NCI-H446 treated with DMSO at 0.1 percent for 48 hours (cell line): ENCODE data around the gene HELB.

Experiments
- DNase-seq: peaks from one replicate; lab custom pipeline; 2025; lab: John Stamatoyannopoulos, UW

The HELB gene

DNA sequence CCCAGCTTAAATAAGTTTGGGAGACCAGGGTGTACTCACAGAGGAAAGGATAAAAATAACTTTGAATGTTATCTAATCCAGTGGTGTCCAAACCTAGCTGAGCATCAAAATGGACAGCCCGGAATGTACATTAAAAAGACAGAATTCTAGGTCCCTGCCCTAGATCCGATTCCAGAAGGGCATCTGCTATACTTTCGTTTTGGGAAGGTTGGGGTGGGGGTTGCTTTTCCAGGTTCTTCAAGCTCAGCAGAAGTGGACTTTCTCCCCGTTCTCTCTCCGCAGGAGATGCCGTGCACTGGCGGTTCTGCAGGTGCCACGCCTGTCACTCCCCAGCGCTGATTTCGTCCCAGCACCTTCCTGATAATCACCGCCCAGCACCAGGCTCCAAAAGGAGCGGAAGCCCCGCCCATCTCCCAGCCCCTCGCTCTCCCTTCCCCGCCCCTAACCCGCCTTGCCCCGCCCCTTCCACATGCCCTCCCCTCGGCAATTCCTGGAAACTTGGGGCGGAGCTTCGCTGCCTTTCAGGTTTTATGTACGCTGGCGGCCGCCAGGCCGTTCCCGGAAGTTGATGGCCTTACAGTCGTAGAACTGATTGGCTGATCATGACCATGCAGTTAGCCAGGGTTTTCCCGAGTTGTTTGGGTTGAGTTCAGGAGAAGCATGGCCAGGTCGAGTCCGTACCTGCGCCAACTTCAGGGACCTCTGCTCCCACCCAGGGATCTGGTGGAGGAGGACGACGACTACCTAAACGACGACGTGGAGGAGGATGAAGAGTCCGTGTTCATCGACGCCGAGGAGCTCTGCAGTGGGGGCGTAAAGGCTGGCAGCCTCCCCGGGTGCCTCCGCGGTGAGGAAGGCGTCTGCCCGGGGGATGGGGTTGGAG lies at the start of gene HELB:
HELB (plus strand) TSS at position 550 of the 883 bp plus-strand sequence; CDS start at position 661, 111 bp downstream.
- DNase-seq: peak; percentile 91

DNA sequence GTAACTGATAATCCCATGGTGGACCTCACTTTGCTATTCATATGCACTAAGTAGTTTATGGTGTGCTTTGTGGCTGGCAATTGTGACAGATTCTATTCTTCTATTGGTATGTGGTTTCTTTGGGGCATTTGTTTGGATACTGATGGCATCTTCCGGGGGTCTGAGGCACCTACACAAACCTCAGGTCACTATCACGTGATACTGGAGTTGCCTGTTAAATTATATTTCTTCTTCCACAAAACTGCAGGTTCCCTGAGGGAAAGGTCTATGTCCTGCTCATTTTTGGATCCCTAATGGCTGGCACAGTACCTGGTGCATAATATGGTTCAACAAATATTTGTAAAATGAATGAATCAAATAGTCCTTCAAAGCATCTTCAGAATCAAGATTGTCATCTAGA lies 49.5 kb upstream of the HELB start:
- DNase-seq: no peak

DNA sequence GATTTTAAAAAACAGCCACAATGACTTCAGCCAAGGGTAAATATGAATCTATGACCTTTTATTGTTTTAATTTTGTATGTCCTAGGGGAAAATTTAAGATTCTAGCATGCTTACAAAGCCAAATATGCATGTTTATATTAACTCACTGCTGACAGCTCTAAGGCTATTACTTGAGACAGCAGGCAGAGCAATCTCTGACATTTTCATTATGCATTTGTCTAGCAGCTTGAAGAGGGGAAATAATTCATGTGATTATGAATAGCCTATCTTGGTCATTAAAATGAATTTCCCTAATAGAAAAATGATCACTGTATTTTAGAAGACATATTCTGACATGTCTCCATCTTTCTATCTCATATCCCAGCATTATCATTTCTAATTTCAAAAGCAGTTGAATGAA lies 46.6 kb upstream of the HELB start:
- DNase-seq: no peak

DNA sequence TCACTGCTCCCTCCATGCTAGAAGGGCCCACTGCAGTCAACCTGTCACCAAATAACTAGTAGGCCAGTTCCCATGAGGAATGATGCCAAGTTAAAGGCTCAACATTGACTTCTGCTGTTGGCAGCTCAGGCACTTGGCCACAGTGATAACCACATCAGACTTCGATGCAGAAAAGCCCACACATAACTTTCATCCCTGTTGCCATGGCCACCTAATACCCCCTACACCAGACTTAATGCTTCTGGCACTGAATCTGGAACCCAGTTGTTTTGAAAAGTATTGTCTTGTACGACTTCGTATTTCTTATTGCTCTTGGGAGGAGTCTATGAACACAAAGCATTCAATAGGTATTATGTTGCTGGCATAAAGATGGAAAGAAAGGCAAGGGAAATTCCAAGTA lies 44.3 kb upstream of the HELB start:
- DNase-seq: no peak

DNA sequence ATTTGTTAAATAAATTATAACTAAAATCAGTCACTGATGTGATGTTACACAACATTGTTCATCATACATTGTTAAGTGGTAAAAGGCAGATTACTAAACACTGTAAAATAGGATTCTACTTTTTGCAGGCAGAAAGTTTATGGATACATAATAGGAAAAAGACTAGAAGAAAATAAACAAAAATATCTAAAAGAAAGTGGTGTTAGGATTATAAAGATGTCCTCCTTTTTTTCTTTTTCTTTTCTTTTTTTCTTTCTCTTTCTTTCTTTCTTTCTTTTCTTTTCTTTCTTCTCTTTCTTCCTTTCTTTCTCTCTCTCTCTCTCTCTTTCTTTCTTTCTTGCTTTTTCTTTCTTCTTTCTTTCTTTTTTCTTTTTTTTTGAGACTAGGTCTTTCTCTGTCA lies 39.6 kb upstream of the HELB start:
- DNase-seq: no peak

DNA sequence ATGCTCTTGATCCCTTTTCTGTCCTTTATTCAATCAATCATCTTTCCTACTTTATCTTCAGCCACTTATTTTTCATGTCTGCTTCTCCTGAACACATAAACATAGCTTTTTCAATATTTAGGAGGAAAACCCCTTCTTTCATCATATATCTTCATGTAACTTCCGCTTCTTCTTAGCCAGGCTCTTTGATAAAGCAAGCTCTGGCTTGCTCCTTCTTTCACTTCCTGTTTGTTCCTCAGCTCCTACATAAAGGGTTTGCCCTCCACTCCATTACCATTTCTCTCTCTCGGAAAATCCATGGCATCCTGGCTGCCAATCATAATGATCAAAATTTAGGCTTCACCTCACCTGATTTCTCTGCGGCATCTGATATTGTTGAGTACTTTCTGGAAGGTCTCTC lies 33.7 kb upstream of the HELB start:
- DNase-seq: no peak

DNA sequence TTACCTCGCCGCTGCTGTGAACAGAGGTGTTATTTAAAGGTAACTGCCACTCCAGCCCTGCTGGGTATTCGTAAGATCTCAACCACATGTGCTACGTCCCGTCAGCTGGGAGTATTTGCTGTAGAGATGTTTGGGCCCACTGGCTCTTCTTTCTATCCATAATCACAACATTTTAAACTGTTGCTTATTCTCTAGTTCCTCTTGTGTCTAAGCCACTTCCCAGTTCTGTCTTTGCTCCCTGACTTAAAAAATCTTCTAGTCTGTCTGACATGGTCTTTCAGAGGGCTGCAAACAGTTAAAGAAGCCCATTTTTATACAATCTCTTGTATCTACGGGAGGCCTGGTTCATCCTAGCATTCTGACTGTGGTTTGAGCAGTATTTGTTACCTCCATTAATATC lies 33.2 kb upstream of the HELB start:
- no peak for DNase-seq

DNA sequence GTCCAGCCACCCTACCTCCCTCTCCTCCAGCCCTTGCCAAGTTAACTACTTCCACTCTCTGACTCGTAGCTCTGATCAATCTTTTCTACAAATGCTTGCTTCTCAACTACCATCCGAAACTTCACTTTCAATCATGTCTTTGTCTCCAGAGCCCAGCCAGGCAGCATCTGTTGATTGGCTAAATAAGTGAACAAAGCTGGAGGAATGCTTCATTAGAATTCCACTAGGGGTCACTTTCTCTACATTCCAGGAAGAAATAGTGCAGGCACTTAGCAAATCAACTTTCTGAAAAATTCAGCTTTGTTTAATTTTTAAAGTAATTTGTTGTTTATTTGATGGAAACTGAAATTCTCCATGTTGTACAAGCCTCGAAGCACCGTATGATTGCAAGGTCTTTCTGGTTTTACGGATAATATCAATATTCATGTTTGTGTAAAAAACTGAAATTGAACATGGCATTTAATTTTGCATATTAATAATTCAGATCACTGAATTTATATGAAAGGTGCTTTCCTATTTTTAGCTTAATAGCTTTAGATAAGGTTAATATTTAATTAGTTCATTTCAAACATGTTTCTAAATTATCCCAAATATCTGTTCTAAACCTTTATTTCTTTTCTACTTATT lies 32.4 kb upstream of the HELB start:
- peak; percentile 33 for DNase-seq

DNA sequence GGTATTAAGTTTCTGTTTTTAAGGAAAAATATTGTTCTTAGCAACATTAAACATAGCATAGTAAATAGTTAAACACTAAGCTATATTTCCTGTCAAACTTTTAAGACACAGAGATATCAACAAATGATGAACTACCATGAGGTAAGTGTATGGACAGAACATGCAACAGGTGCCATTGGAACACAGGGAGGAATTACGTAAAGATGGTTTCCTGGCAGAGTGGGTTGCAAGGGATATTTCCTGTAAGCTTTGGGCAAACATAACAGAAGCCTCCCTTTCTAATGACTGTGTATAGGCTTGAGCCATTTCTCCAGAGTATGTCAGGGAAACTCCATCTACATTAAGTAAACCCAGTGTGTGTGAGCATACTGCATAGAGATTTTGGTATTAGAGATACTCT lies 31.7 kb upstream of the HELB start:
- DNase-seq: no peak

DNA sequence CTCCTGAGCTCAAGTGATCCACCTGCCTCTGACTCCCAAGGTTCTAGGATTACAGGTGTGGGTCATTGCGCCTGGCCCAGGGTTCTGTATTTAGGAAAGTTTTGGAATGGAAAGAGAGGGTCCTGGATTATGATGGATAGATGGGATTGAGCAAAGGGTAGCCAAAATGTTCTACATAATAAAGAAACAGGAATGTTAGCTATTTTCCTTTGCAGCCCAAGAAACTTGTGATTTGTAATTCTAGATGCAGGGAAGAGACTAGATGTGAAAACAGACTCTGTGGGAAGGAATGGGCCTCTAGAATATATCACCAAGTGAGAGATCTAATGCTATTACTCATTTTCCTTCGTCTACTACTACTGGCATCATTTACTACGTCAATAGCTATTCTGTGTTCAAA lies 29.6 kb upstream of the HELB start:
- DNase-seq: no peak

DNA sequence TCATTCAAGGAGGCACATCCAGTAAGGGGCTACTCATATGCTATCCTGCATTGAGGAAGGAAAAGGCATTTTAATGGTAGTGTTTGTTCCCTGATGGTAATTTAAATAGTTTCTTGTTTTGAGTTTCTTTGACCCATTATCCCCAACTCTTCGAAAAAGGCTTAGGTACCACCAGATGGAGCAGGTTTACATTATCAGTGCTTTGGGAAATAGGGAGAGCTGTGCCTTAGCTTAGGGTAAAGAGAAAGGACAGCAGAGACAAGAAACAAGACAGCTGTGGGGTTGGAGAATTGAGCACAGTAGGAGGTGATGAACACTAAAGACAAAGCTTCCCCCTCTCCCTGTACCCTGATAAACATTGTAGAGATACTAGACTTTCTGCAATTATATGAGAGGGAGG lies 29.1 kb upstream of the HELB start:
- DNase-seq: no peak

DNA sequence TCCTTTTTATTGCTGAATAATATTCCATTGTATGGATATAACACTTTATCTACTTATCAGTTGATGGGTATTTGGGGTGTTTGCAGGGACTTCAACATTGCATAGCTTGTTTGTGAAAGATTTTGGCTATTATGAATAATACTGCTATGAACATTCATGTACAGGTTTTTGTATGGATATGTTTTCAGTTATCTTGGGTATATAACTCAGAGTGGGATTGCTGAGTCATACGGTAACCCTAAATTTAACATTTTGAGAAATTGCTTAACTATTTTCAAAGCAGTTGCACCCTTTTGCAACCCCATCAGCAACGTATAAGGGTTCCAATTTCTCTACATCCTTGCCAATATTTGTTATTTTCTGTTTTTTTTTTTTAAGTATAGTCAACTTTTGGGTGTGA lies 27.3 kb upstream of the HELB start:
- no peak for DNase-seq

DNA sequence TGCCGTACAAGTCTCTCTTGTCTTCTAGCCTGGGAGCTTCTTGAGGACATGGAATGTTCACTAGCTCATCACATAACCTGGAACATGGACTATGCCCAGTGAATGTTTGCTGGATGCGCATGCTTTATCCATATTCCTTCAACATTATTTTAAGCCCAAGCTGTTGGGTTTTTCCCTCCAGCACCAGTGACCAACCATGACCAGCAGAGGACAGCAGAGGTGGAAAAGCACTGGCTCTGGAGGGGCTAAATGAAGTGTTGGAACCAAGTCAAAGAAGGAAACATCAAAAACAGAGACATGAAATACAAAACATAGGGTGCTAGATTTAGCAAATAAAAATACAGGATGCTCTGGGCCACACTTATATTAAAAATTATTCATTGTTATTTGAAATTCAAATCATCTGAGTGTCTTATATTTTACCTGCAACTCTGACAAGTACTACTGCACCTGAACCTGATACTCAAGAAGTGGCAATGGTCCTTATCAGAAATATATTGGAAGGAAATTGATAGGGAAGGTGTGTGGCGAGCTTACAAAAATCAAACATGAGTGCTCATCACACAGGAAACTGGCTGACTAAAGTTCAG lies 23.1 kb upstream of the HELB start:
- DNase-seq: peak; percentile 1

DNA sequence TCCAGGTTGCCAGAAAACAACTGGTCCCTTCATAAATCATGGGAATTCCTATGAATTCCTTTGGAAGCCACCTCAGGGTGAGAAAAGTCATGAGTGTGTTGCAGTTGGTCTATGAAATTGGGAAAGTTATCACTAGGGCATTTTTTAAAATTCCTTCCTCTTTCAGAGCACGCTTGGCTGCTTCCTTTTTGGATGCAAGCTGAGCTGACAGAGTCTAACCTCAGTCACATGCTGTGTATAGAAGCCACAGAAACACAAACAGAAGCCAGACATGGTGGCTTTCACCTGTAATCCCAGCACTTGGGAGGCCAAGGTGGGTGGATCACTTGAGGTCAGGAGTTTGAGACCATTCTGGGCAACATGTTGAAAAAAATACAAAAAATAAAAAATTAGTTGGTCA lies 21.7 kb upstream of the HELB start:
- no peak for DNase-seq

DNA sequence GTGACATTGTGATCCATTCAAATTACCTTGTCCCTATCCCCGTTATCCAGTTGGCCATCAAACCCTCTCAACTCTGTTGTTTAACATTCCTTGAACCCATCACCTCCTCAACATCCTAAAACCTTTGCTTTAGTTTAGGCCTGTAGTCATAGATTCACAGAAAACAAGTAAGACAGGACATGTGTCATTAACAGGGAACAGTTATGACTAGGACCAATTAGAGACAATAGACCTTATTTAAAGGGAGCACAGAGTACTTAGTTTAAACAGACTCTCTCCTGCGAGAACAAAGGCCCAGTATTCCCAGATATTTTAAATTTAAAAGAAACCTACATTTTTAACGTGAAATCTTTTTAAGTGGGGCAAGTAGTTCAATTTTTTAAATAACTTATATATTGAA lies 20.0 kb upstream of the HELB start:
- no peak for DNase-seq

DNA sequence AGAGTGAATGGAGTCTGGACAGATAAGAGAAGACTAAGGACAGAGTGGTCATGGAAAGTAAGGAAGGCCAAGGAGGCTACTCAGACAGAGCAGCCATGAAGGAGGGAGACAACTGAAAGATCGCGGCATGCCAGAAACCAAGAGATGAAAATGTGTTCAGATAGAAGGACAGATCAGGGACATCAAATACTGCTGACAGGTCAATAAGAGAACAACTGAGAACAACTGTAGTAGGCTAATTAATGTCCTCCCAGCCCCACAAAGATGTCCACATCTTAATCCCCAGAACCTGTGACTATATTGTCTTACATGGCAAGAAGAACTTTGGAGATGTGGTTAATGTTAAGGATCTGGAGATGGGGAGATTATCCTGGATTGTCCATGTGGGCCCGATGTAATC lies 15.0 kb upstream of the HELB start:
- no peak for DNase-seq

DNA sequence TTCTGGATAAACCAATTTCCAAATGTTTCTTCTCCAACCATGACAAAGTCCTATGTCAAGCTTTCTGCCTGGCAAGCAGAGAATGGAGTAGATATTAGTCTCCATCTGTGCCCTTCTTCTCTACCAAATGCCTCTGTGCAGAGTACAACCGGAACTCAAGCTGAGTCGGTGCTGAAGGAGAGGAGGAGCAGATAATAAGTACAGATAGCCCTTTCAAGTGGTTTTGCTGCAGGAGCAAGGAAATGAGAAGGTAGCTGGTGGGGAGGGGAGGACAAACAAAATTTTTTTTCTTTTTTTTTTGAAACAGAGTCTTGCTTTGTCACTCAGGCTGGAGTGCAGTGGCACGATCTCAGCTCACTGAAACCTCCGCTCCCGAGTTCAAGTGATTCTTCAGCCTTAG lies 14.2 kb upstream of the HELB start:
- no peak for DNase-seq

DNA sequence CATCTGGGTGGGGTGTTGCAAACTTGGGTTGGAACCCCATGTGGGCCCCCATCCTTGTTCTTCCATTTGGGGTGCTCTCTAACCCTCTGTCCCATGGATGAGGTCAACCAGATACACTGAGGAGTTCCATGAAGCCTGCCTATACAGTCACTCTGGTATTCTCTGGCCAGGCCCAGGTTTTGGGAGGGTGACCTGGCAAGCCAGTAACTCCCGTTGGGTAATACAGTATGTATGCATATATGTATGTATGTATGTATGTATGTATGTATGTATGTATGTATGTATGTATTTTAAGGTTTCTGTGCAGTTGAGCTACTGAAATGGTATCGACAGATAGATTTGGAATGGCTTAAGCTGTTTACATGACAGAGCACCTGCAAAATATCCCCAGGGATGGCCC lies 12.8 kb upstream of the HELB start:
- DNase-seq: no peak

DNA sequence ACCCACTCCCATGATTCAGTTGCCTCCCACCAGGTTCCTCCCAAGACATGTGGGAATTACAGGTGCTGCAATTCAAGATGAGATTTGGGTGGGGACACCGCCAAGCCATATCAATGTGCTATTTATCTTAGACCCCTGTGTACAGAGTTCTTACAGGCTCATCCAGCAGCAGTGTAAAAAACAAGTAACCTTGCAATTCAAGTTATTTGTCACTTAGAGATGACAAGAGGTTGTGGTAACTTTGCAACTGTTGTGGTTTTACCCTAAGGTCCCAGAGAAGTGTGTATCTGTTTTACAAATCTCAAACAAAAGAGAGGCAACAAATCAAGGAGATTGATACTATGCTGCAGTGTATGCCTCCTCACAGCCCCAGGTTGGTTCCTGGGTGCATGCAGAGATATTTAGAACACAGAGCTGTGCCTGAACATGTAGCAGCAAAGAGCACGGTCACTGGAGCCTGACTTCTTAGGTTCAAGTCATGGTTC lies 11.5 kb upstream of the HELB start:
- DNase-seq: no peak

DNA sequence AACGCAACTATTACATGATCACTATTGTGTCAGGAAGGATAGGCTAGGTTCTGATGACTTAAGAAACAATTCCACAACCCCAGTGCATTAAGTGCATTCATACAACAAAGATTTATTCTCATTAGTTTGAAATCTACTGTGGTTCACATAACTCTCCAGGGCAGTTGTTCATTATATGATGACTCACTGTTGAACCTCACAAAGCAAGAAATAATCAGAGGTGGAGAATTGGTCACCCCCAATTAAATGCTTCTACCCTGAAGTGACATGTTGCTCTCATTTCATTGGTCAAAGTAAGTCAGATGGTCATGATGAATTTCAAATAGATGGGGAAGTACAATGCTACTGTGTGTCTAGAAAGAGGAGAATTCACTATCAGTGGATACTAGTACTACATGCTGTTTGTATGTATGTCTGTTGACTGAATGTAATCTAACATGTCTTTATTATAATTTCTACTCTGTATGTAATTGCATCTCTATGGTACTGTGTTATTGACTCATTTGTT lies 6.1 kb upstream of the HELB start:
- DNase-seq: no peak

DNA sequence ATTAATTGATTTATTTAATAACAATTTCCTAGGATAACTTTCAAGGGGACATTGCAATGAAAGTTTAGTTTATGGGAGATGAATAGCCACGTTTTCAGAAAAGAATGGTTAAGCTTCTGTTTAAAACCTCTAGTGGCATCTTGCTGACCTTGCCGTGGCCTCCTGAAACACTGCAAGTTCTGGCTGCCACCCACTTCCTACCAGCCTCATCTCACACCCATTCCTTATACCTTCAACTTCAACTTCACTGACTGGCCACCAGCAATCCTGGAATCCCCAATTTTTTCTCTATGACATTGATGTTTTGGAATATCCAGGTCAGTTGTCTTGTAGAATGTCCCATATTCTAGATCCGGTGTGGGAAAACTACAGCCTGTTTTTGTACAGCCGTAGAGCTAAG lies 5.2 kb upstream of the HELB start:
- DNase-seq: no peak

DNA sequence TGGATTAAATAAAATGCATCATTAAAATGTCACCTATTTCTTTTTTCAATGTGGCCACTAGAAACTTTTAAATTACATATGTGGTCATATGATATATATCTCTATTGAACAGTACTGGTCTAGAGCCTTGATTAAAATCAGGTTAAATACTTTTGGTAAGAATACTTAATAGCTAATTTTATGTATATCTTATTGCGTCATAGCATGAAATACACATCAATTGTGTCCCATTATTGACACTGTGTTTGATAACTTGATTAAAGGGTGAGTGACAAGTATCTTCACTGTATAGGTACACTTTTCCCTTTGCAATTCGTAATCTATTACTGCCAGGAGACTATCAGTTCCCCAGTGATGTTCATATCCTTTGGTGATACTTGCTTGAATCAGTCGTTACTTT lies 4.4 kb upstream of the HELB start:
- no peak for DNase-seq

DNA sequence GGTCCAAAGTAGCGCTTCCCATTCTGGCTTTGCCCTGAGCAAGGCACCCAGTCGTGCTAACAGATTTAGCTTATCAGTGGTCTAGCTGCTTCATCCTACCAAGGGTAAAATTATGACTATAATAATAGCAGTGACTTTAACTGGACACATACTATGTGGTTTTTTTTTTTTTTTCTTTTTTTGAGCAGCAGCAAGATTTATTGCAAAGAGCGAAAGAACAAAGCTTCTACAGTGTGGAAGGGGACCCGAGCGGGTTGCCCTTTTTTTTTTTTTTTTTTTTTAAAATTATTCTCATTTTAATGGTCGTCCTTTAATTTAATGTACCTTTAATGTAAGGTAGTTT lies 505 bp downstream of the HELB start:
- DNase-seq: no peak
